GM10266 (cell line): ENCODE measurements around the gene PPM1E.
A peak's percentile ranks its signal among the peaks of the same experiment; 100 is the strongest.

ENCODE experiments used
- DNase-seq: peaks from one replicate; pipeline ENCODE4 v3.0.0; 2012; ENCODE audit errors: extremely low spot score
- TF ChIP-seq, protein P1 (sequence below): IDR thresholded peaks from 2 replicates; pipeline ENCODE4 v1.5.1; 2012; ENCODE audit warnings: mild to moderate bottlenecking, low read depth; ENCODE audit not compliant: control insufficient read depth, insufficient read depth; ENCODE audit errors: missing control alignments

The PPM1E gene

DNA sequence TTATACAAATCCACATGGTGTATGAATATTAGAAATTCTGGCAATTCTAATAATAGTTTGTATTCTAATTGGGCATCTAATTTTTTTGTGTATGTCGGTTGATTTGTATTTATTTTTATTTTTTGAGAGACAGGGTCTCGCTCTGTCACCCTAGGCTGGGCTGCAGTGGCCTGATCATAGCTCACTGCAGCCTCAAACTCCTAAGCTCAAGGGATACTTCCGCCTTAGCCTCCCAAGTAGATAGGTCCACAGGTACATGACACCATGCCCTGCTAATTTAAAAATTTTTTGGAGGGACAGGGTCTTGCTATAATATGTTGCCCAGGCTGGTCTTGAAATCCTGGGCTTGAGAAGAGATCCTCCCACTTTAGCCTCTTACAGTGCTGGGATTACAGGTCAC, 246.5 kb downstream of the PPM1E start:
- DNase-seq, result no peak

DNA sequence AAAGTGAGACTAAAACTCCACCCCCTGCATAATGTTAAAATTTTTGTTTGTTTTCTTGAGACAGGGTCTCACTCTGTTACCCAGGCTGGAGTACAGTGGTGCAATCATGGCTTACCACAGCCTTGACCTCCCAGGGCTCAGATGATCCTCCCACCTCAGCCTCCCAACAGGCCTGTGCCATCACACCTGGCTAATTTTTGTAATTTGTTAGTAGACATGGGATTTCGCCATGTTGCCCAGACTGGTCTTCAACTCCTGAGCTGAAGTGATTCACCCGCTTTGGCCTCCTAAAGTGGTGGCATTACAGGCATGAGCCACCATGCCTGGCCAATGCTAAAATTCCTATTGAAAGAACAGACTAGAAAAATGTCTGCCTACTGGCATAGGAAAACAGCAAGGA, 247.2 kb downstream of the PPM1E start:
- DNase-seq, result no peak
- TF ChIP-seq, protein P1, sequence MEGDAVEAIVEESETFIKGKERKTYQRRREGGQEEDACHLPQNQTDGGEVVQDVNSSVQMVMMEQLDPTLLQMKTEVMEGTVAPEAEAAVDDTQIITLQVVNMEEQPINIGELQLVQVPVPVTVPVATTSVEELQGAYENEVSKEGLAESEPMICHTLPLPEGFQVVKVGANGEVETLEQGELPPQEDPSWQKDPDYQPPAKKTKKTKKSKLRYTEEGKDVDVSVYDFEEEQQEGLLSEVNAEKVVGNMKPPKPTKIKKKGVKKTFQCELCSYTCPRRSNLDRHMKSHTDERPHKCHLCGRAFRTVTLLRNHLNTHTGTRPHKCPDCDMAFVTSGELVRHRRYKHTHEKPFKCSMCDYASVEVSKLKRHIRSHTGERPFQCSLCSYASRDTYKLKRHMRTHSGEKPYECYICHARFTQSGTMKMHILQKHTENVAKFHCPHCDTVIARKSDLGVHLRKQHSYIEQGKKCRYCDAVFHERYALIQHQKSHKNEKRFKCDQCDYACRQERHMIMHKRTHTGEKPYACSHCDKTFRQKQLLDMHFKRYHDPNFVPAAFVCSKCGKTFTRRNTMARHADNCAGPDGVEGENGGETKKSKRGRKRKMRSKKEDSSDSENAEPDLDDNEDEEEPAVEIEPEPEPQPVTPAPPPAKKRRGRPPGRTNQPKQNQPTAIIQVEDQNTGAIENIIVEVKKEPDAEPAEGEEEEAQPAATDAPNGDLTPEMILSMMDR, result no peak

More for the DNA sequence above, 246.5 kb downstream of the PPM1E start:
- TF ChIP-seq, protein P1, result no peak

DNA sequence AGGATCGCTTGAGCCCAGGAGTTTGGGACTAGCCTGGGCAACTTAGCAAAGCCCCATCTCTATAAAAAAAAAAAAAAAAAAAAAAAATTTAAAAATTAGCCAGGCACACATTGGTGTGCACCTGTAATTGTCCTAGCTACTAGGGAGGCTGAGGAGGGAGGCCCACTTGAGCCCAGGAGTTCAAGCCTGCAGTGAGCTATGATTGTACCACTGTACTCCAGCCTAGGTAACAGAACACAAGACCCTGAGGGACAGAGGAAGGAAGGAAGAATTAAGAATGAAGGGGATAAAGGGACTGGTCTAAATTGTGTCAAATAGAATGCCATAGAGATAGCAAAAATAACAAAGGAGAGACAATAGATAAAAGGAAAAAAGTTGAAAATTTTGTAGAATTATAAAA, 248.2 kb downstream of the PPM1E start:
- TF ChIP-seq, protein P1, result no peak
- no peak for DNase-seq

DNA sequence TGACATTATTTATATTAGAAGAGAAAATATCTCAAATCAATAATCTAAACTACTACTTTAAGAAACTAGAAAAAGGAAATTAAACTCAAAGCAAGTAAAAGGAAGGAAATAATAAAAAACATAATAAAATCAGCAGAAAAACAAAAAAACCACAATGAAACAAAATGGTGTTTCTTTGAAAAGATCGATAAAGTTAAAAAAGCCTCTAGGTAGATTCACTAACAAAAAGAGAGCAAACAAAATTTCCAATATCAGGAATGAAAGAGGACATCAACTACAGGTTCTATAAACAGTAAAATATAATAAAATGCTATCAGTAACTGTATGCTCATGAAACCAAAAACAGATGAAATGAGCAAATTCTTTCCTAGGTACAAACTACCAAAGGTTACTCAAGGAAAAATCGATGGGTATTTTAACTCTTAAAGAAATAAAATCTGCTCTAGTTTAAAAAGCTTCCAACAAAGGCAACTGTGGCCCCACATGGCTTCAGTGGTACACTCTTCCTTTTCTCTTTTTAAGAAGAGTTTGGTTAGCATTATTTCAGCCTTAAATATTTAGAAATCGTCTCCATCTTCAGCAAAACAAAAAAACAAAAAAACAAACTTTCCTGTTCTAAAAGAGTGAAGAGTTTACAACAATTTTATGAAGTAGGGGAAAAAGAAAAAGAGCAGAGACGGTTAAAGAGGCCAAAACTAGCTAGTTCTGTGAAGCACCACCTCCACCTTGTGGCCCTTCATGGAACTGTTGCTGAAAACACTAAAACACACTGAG, 248.9 kb downstream of the PPM1E start:
- DNase-seq, result peak; percentile 37
- TF ChIP-seq, protein P1, result peak; percentile 87

DNA sequence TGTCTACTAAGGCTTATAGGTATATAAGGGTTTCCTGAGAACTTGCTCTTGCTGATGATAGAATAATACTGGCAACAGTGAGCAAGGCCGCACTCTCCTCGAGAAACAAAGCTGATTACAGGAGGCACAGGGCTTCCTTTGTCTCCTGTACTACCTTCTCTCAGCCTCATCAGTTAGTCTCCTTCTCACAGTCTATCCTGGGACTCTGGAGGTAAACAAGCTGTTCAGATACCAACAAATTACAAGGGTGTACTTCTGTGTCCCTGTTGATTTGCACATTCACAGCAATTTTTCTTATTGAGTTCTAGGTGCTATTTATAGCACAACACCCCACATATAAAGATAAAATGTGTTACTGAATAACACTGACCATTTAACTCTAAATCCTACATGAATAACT, 252.3 kb downstream of the PPM1E start:
- DNase-seq, result no peak

DNA sequence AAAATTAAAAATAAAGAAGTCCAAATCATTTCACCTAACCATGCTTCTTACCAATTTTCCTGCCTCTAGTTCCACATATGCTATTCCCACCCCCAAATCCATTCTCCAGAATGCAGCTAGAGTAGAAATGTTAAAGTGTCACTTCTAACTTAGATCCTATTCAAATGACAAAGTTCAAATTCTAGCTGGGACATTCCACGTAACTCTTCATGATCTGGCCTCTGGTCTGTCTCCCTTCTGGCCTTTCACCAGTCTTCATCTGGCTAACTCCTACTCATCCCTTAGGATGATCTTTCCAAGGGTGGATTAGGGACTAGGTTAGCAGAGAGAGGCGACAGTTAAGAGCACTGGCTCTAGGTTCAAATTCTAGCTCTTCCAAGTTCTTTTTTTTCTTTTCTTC, 253.1 kb downstream of the PPM1E start:
- TF ChIP-seq, protein P1, result no peak
- DNase-seq, result no peak

More for the DNA sequence above, 252.3 kb downstream of the PPM1E start:
- TF ChIP-seq, protein P1, result no peak

DNA sequence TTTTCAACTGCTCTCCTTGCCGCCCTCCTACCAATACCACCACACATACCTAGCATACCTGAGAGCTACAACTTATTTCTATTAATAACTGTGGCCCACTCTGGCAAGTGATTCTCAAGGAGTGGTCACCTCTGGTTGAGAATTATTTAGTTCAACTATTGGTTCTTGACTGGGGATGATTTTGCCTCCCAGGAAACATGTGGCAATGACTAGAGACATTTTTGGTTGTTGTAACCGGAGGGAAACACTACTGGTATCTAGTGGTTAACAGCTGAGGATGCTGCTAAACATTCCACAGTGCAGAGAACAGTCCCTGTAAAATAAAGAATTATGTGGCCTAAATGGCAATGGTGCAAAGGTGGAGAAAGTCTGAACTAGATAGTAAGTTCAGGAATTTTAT, 254.4 kb downstream of the PPM1E start:
- TF ChIP-seq, protein P1, result no peak
- no peak for DNase-seq
